GM19099 (cell line): ENCODE data around the gene TMPRSS6.

Source experiments
- POLR2A ChIP-seq: IDR thresholded peaks from 3 replicates; pipeline ENCODE4 v1.6.1; 2011; ENCODE audit warnings: low read depth; ENCODE audit not compliant: insufficient read length; ENCODE audit errors: extremely low read depth

The TMPRSS6 gene

DNA sequence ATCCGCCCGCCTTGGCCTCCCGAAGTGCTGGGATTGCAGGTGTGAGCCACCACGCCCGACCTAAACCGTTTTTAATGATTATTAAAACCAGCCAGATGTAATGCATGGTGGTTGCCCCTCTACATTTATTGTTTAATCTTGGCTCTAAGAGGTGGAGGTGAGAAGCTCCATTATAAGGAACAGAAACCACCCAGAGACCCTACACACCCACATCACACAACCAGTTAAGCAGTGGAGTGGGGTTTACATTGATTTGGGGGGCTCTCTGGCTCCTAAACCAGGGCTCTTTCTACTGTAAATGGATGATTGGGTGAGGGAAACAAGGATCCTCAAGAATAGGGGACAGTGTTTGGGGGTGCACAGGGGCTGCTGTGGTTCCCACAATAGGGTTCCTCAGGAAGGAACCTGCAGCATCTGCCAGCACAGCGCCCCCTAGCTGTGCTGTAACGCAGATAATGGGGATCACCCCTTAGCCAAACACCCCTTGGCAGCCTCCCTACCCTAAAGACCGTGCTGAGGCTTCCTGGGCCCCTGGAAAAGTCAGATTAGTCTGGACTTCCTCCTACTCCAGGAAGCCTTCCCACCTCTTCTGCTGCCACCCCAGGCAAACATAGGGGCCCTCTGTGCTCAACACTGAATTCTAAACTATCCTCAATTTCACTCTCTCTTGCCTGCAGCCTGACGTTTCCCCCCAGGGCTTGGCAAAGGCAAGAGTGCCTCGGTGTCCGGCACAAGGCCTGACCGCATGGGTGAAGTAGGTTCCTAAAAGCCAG, 87.6 kb downstream of the TMPRSS6 start:
- no peak for TF ChIP-seq POLR2A

DNA sequence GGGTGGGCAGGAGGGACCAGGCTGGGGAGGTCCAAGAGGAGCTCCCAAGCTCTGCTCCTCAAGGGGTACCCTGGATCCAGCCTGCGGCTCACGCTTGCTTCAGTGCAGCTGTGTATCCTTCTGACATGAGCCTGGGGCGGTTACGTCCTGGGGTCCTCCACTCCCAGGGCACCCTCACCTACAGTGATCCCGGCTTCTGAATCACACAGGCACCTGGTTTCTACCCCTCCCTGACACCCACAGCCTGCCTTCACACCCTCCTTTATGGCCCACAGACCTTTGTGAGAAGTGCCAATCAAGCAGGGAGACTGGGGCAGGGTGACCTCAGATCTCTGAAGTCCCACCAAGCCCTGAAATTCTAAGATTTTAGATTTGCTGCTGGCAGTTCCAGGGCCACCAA, 88.5 kb downstream of the TMPRSS6 start:
- no peak for TF ChIP-seq POLR2A

GRCh38 chr22:37020192-37020479, 89.4 kb downstream of the TMPRSS6 start:
- no peak for TF ChIP-seq POLR2A

DNA sequence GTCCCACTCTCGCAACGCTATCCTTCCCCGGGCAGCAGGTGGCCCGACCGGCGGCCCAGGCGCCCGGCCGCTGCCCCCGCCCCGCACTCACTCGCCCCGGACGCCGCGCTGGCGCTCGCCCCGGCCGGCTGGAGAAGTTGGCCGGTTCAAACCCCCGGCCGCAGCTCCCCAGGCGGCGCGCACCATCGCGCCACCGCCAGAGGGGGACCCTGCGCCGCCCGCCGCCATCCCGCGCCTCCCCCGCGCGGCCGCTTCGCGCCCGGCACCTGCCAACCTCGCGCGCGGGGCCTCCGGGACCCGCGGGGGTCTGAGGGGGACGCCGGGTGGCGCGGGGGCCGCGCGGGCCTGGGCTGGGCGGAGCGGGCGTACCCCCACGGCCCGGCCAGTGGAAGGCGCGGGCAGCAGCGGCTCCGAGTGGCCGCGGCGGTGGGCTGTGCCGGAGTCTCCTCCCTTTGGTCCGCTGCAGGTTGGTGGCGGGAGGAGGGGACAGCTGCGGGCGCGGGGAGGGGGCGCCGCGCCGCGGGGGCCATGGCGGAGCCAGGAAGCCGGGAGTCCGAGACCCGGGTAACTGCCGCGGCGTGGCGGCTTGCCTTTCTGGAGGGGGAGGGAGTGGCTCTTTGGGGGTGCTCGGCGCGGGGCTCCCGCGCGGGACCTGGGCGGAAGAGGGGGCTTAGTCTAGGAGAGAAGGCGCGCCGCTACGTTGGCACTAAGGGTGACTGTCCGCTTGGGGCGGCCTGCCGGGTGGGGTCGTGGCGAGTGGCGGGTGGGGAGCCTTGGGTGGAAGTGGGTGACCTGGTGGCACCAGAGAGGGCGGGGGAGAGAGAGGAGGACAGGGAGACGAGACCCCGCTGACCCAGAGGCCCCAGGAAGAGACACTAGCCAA, 90.0 kb downstream of the TMPRSS6 start, which contains the start of the genes MPST and TST:
Gene MPST (plus strand): TSS at position 434 of the 883 bp plus-strand sequence. CDS start 95 bp downstream, at position 529.
Gene TST (minus strand): TSS at position 139 of the 883 bp plus-strand sequence. CDS start 715 bp downstream, outside the sequence.
- peak; percentile 75 for TF ChIP-seq POLR2A

GRCh38 chr22:37018815-37019308, 90.7 kb downstream of the TMPRSS6 start:
- no peak for TF ChIP-seq POLR2A

DNA sequence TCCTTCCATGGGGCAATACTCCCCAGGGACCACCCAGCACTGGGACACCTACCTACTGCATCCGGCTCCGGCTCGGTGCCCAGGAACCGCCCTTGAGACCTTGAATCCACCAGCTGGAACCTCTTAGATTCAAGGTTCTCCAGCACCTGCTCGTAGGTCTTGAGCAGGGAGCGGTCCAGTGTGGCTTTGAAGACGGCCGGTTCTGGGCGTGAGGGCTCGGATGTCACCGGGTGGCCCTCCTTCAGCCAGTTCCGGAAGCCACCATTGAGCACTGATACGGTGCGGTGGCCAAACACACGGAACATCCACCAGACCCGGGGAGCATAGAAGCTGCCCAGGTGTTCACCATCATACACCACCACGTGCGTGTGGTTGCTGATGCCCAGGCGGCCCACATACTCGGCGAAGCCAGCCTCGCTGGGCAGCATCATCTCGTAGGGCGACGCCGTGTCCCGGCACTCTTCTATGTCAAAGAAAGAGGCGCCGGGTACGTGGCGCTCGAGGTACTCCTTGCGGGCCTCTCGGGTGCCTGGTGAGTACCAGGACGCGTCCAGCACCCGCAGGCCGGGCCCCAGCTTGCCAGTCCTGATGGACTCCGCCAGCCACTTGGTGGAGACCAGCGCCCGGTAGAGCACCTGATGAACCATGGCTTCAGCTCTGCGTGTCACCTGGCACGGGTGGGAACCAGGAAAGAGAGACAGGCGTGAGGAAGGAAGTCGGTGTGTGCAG, 91.3 kb downstream of the TMPRSS6 start:
- no peak for TF ChIP-seq POLR2A

- TF ChIP-seq POLR2A = no peak
These were observed 92.2 kb downstream of the TMPRSS6 start for GRCh38 chr22:37017356-37017755.

GRCh38 chr22:37016134-37016910, 93.2 kb downstream of the TMPRSS6 start:
- TF ChIP-seq POLR2A = no peak

DNA sequence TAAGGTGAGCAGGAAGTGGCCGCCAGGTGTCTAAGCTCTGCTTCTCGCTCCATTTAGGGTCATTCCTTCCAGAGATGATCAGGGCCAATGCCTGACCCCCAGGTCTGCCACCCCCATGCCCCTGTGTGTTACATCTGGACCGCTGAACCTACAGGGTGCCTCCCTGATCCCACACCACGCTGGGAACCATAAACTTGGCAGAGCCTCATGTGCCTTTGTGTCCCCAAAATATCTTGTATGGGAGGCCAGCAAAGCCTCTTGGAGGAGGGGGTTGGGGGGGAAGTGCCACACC, 94.0 kb downstream of the TMPRSS6 start:
- no peak for TF ChIP-seq POLR2A
